CD4-positive, alpha-beta T cell treated with Interleukin-2 at 100 ng/mL for 4 hours (primary cell): ENCODE data around the gene GLRA1.
"Not testable (repeated sequence)": the region's sequence is repeated elsewhere in the genome, so short reads cannot be mapped to it uniquely, and the experiment has no call there.

Source experiments
- DNase-seq: peaks from one replicate; pipeline ENCODE4 v3.0.0-alpha.2; 2020; ENCODE audit warnings: low spot score

GLRA1 gene

GRCh38 chr5:151917904-151918303, 6.7 kb downstream of the GLRA1 start:
- DNase-seq = no peak

- DNase-seq = no peak
Measured at GRCh38 chr5:151913425-151913824, 11.2 kb downstream of the GLRA1 start.

GRCh38 chr5:151912360-151912759, 12.3 kb downstream of the GLRA1 start:
- DNase-seq = no peak

- no peak for DNase-seq
Measured at GRCh38 chr5:151911011-151911410, 13.6 kb downstream of the GLRA1 start.

- no peak for DNase-seq
Measured at GRCh38 chr5:151909628-151910027, 15.0 kb downstream of the GLRA1 start.

- no peak for DNase-seq
Measured at GRCh38 chr5:151906246-151906645, 18.4 kb downstream of the GLRA1 start.

- DNase-seq = no peak
Measured at GRCh38 chr5:151905557-151905961, 19.1 kb downstream of the GLRA1 start.

- no peak for DNase-seq
Measured at GRCh38 chr5:151904909-151905308, 19.7 kb downstream of the GLRA1 start.

- no peak for DNase-seq
Measured at GRCh38 chr5:151904127-151904526, 20.5 kb downstream of the GLRA1 start.

GRCh38 chr5:151903243-151903653, 21.4 kb downstream of the GLRA1 start:
- no peak for DNase-seq

- no peak for DNase-seq
Measured at GRCh38 chr5:151902215-151902614, 22.4 kb downstream of the GLRA1 start.

GRCh38 chr5:151901611-151902010, 23.0 kb downstream of the GLRA1 start:
- DNase-seq = no peak

- no peak for DNase-seq
Measured at GRCh38 chr5:151900891-151901290, 23.8 kb downstream of the GLRA1 start.

- DNase-seq = no peak
Measured at GRCh38 chr5:151899399-151899798, 25.3 kb downstream of the GLRA1 start.

- no peak for DNase-seq
Measured at GRCh38 chr5:151897896-151898295, 26.8 kb downstream of the GLRA1 start.

- no peak for DNase-seq
Measured at GRCh38 chr5:151897020-151897552, 27.6 kb downstream of the GLRA1 start.

GRCh38 chr5:151896031-151896691, 28.5 kb downstream of the GLRA1 start:
- no peak for DNase-seq

- no peak for DNase-seq
Measured at GRCh38 chr5:151895660-151896030, 29.0 kb downstream of the GLRA1 start.

GRCh38 chr5:151893485-151893884, 31.2 kb downstream of the GLRA1 start:
- DNase-seq = not testable (repeated sequence)

- no peak for DNase-seq
Measured at GRCh38 chr5:151892393-151892792, 32.3 kb downstream of the GLRA1 start.

GRCh38 chr5:151890299-151890698, 34.4 kb downstream of the GLRA1 start:
- no peak for DNase-seq

GRCh38 chr5:151889614-151890013, 35.0 kb downstream of the GLRA1 start:
- DNase-seq = no peak

- no peak for DNase-seq
Measured at GRCh38 chr5:151886546-151887275, 37.9 kb downstream of the GLRA1 start.
